HEK293 (cell line): ENCODE results near the gene HOXC5.

Experiments used
- BCL11A ChIP-seq: fragments of 450-650 bp; formaldehyde crosslinking; IDR thresholded peaks from 2 replicates; pipeline ENCODE4 v1.5.1; 2016; ENCODE audit warnings: low read depth, missing biosample characterization, missing genetic modification characterization
- KLF10 ChIP-seq: fragments of 450-650 bp; IDR thresholded peaks from 2 replicates; pipeline ENCODE4 v1.5.1; 2018; ENCODE audit warnings: missing biosample characterization, mild to moderate bottlenecking, missing genetic modification characterization
- MYNN ChIP-seq: fragments of 450-650 bp; formaldehyde crosslinking; IDR thresholded peaks from 2 replicates; pipeline ENCODE4 v1.5.1; 2016; ENCODE audit warnings: missing biosample characterization, missing genetic modification characterization, borderline replicate concordance
- OSR2 ChIP-seq: fragments of 450-650 bp; formaldehyde crosslinking; IDR thresholded peaks from 2 replicates; pipeline ENCODE4 v1.5.1; 2016; ENCODE audit warnings: missing biosample characterization, missing genetic modification characterization
- PBX3 ChIP-seq: sonication (generic); formaldehyde crosslinking; IDR thresholded peaks from 2 replicates; pipeline ENCODE4 v1.8.1; 2022; ENCODE audit warnings: mild to moderate bottlenecking, moderate library complexity, missing genetic modification reagents
- YY1 ChIP-seq: fragments of 450-650 bp; formaldehyde crosslinking; IDR thresholded peaks from 2 replicates; pipeline ENCODE4 v1.5.1; 2018; ENCODE audit warnings: missing biosample characterization, missing genetic modification characterization
- YY2 ChIP-seq: fragments of 450-650 bp; formaldehyde crosslinking; IDR thresholded peaks from 2 replicates; pipeline ENCODE4 v1.5.1; 2016; ENCODE audit warnings: missing biosample characterization, missing genetic modification characterization
- ZBTB17 ChIP-seq: fragments of 450-650 bp; formaldehyde crosslinking; IDR thresholded peaks from 2 replicates; pipeline ENCODE4 v1.5.1; 2016; ENCODE audit warnings: missing biosample characterization, missing genetic modification characterization
- ZBTB26 ChIP-seq: fragments of 450-650 bp; formaldehyde crosslinking; optimal IDR thresholded peaks from 2 replicates; pipeline ENCODE3; 2016; ENCODE audit warnings: missing biosample characterization, mild to moderate bottlenecking, missing genetic modification characterization
- ZBTB8A ChIP-seq: fragments of 450-650 bp; formaldehyde crosslinking; IDR thresholded peaks from 2 replicates; pipeline ENCODE4 v1.5.1; 2016; ENCODE audit warnings: missing biosample characterization, missing genetic modification characterization
- ZEB2 ChIP-seq: fragments of 450-650 bp; formaldehyde crosslinking; IDR thresholded peaks from 2 replicates; pipeline ENCODE4 v1.5.1; 2016; ENCODE audit warnings: missing biosample characterization, missing genetic modification characterization
- ZFP41 ChIP-seq: fragments of 450-650 bp; formaldehyde crosslinking; IDR thresholded peaks from 2 replicates; pipeline ENCODE4 v1.5.1; 2016; ENCODE audit warnings: missing biosample characterization, missing genetic modification characterization, borderline replicate concordance
- ZNF114 ChIP-seq: fragments of 450-650 bp; formaldehyde crosslinking; IDR thresholded peaks from 2 replicates; pipeline ENCODE4 v1.5.0; 2017; ENCODE audit warnings: missing biosample characterization, missing genetic modification characterization
- ZNF146 ChIP-seq: fragments of 450-650 bp; formaldehyde crosslinking; IDR thresholded peaks from 2 replicates; pipeline ENCODE4 v1.5.1; 2016; ENCODE audit warnings: missing biosample characterization, missing genetic modification characterization
- ZNF18 ChIP-seq: fragments of 450-650 bp; formaldehyde crosslinking; IDR thresholded peaks from 2 replicates; pipeline ENCODE4 v1.5.1; 2016; ENCODE audit warnings: missing biosample characterization, missing genetic modification characterization
- ZNF19 ChIP-seq: fragments of 450-650 bp; formaldehyde crosslinking; IDR thresholded peaks from 2 replicates; pipeline ENCODE4; 2016; ENCODE audit warnings: missing biosample characterization, missing genetic modification characterization, low read depth
- ZNF239 ChIP-seq: fragments of 450-650 bp; formaldehyde crosslinking; IDR thresholded peaks from 2 replicates; pipeline ENCODE4 v1.5.1; 2016; ENCODE audit warnings: missing biosample characterization, missing genetic modification characterization
- ZNF292 ChIP-seq: fragments of 450-650 bp; formaldehyde crosslinking; IDR thresholded peaks from 2 replicates; pipeline ENCODE4 v1.5.1; 2016; ENCODE audit warnings: low read depth, missing biosample characterization, missing genetic modification characterization, borderline replicate concordance
- ZNF335 ChIP-seq: fragments of 450-650 bp; formaldehyde crosslinking; conservative IDR thresholded peaks from 2 replicates; pipeline ENCODE4 v1.5.1; 2016; ENCODE audit warnings: missing biosample characterization, missing genetic modification characterization
- ZNF341 ChIP-seq: fragments of 450-650 bp; formaldehyde crosslinking; IDR thresholded peaks from 2 replicates; pipeline ENCODE4; 2016; ENCODE audit warnings: low read depth, missing biosample characterization, missing genetic modification characterization
- ZNF354C ChIP-seq: fragments of 450-650 bp; formaldehyde crosslinking; IDR thresholded peaks from 2 replicates; pipeline ENCODE4 v1.5.1; 2016; ENCODE audit warnings: missing biosample characterization, missing genetic modification characterization, low read depth, borderline replicate concordance
- ZNF362 ChIP-seq: fragments of 450-650 bp; formaldehyde crosslinking; IDR thresholded peaks from 2 replicates; pipeline ENCODE4 v1.5.1; 2016; ENCODE audit warnings: missing biosample characterization, missing genetic modification characterization
- ZNF37A ChIP-seq: fragments of 450-650 bp; IDR thresholded peaks from 2 replicates; pipeline ENCODE4 v1.5.1; 2018; ENCODE audit warnings: missing biosample characterization, missing genetic modification characterization
- ZNF404 ChIP-seq: fragments of 450-650 bp; formaldehyde crosslinking; IDR thresholded peaks from 2 replicates; pipeline ENCODE4 v1.5.1; 2017; ENCODE audit warnings: missing biosample characterization, missing genetic modification characterization
- ZNF423 ChIP-seq: fragments of 450-650 bp; formaldehyde crosslinking; IDR thresholded peaks from 2 replicates; pipeline ENCODE4 v1.5.1; 2016; ENCODE audit warnings: missing biosample characterization, missing genetic modification characterization
- ZNF426 ChIP-seq: fragments of 450-650 bp; formaldehyde crosslinking; IDR thresholded peaks from 2 replicates; pipeline ENCODE4 v1.5.1; 2017; ENCODE audit warnings: missing biosample characterization, missing genetic modification characterization, mild to moderate bottlenecking, inconsistent platforms, moderate library complexity
- ZNF530 ChIP-seq: fragments of 450-650 bp; formaldehyde crosslinking; IDR thresholded peaks from 2 replicates; pipeline ENCODE4 v1.5.1; 2016; ENCODE audit warnings: low read depth, missing biosample characterization, missing genetic modification characterization
- ZNF548 ChIP-seq: fragments of 450-650 bp; formaldehyde crosslinking; IDR thresholded peaks from 2 replicates; pipeline ENCODE4 v1.5.1; 2016; ENCODE audit warnings: missing biosample characterization, missing genetic modification characterization
- ZNF561 ChIP-seq: fragments of 450-650 bp; IDR thresholded peaks from 2 replicates; pipeline ENCODE4 v1.5.1; 2018; ENCODE audit warnings: missing biosample characterization, missing genetic modification characterization, borderline replicate concordance
- ZNF626 ChIP-seq: fragments of 450-650 bp; sonication (Bioruptor Pico); formaldehyde crosslinking; IDR thresholded peaks from 2 replicates; pipeline ENCODE4 v1.5.1; 2018; ENCODE audit warnings: missing biosample characterization, missing genetic modification characterization, inconsistent platforms
- ZNF692 ChIP-seq: fragments of 450-650 bp; formaldehyde crosslinking; IDR thresholded peaks from 2 replicates; pipeline ENCODE4 v1.5.1; 2016; ENCODE audit warnings: missing biosample characterization, missing genetic modification characterization
- ZSCAN16 ChIP-seq: fragments of 450-650 bp; formaldehyde crosslinking; IDR thresholded peaks from 2 replicates; pipeline ENCODE4 v1.5.1; 2016; ENCODE audit warnings: missing biosample characterization, missing genetic modification characterization
- ZSCAN18 ChIP-seq: fragments of 450-650 bp; formaldehyde crosslinking; IDR thresholded peaks from 2 replicates; pipeline ENCODE4 v1.5.1; 2016; ENCODE audit warnings: missing biosample characterization, missing genetic modification characterization

Gene HOXC5

GRCh38 chr12:54035568-54036264 is 2.9 kb downstream of the HOXC5 start (continued):
- TF ChIP-seq ZSCAN18 (tag by site-specific recombination) (no peak), ZBTB8A (tag by site-specific recombination) (peak; percentile 50), ZNF426 (tag by site-specific recombination) (no peak), ZNF37A (tag by site-specific recombination) (no peak), ZNF146 (tag by site-specific recombination) (no peak), ZFP41 (no peak), ZNF548 (tag by site-specific recombination) (no peak), ZNF341 (tag by site-specific recombination) (peak; percentile 94), KLF10 (tag by site-specific recombination) (no peak), ZBTB26 (no peak), ZNF292 (tag by site-specific recombination) (no peak), YY2 (tag by site-specific recombination) (no peak), ZNF561 (tag by site-specific recombination) (no peak), ZNF239 (tag by site-specific recombination) (no peak), ZNF692 (0 out of 2 replicates have a peak, but pooled peaks have one; percentile 20), ZNF530 (tag by site-specific recombination) (no peak), BCL11A (tag by site-specific recombination) (no peak), ZNF362 (tag by site-specific recombination) (no peak), ZBTB17 (tag by site-specific recombination) (peak; percentile 69), PBX3 (CRISPR knock-in tag) (no peak), MYNN (tag by site-specific recombination) (no peak), ZNF626 (no peak), ZEB2 (tag by site-specific recombination) (peak; percentile 49; the same call in 1 of the 2 replicates), ZNF335 (no peak), ZNF404 (tag by site-specific recombination) (no peak), ZNF423 (peak; percentile 45), ZSCAN16 (no peak), ZNF354C (tag by site-specific recombination) (no peak), OSR2 (tag by site-specific recombination) (peak; percentile 44), ZNF114 (tag by site-specific recombination) (no peak), ZNF18 (peak; percentile 85), ZNF19 (tag by site-specific recombination) (no peak), YY1 (tag by site-specific recombination) (no peak)
